Right cardiac atrium (tissue), 5 donors: ENCODE data around the gene SAMD4B. TPM values are rescaled to one million over a fixed set of nuclear protein-coding genes. Genes with fewer than 3 reads are reported as not detected.
A peak's percentile ranks its signal among the peaks of the same experiment; 100 is the strongest.

Experiments used
- ATAC-seq, 2 donors: fragments of 200-7000 bp; cut with Tn5 transposase; one replicate each; pipeline versions ENCODE4 v1.8.0 to v1.9.1; 2020; ENCODE audit warnings: moderate library complexity in 2 of 2, mild to moderate bottlenecking in 1 of 2
- DNase-seq, 3 donors: peaks; one replicate each; pipeline ENCODE4 v3.0.0-alpha.2; 2020
- H3K27ac ChIP-seq: one replicate; pipeline ENCODE4 v1.5.1; 2013; ENCODE audit warnings: mild to moderate bottlenecking, low read length, control low read depth, moderate library complexity
- H3K27me3 ChIP-seq: one replicate; pipeline ENCODE4 v1.6.1; 2013; ENCODE audit not compliant: control insufficient read depth, insufficient read depth
- H3K4me1 ChIP-seq: one replicate; pipeline ENCODE4 v1.6.1; 2013; ENCODE audit warnings: low read length; ENCODE audit not compliant: control insufficient read depth, insufficient read depth
- H3K4me3 ChIP-seq: one replicate; pipeline ENCODE4 v1.5.1; 2013; ENCODE audit warnings: low read length, control low read depth
- H3K9me3 ChIP-seq: one replicate; pipeline ENCODE4 v1.6.1; 2013; ENCODE audit warnings: low read length; ENCODE audit not compliant: control insufficient read depth
- WGBS: extraction: QIAGEN DNeasy Blood & Tissue Kit; methylation state at CpG from one replicate; pipeline ENCODE4 v1.1.7; 2013; 5-methylcytosine and 5-hydroxymethylcytosine counted together
- intact Hi-C, 4 donors: fragments of 100-400 bp; cut with DNase I; formaldehyde crosslinking; loops; one replicate each; pipeline versions ENCODE4 v1.11.0 to v1.14.0; 2022 to 2023
- long read RNA-seq, 4 donors: library from polyadenylated mRNA; unstranded; transcript quantifications; one replicate each; pipeline ENCODE4 v2.0.0, GENCODE V29; 2020 to 2021
- polyA plus RNA-seq: library from polyadenylated mRNA; stranded (reverse); fragments of 200-250 nt; gene quantifications from one replicate; pipeline ENCODE4 v1.2.3, GENCODE V29; 2013
- total RNA-seq, 4 donors: library from RNA; stranded (reverse); fragmentation: NEBNext Ultra II Directional; extraction: Animal tissue kit (Norgen Biotek cat#: 25700); gene quantifications; one replicate each; pipeline ENCODE4 v1.2.1, GENCODE V29; 2021
- donor health status: healthy with polysubstance abuse.
- donor health status: DM: no; HTN: yes; CAD: no.
- donor health status: DM: no; HTN: no; CAD: no.
- donor health status: DM: no; HTN: yes; CAD: no; lungs with severe emphysema.
- donor health status: DM: yes; HTN: yes; CAD: no.

The SAMD4B gene, protein sequence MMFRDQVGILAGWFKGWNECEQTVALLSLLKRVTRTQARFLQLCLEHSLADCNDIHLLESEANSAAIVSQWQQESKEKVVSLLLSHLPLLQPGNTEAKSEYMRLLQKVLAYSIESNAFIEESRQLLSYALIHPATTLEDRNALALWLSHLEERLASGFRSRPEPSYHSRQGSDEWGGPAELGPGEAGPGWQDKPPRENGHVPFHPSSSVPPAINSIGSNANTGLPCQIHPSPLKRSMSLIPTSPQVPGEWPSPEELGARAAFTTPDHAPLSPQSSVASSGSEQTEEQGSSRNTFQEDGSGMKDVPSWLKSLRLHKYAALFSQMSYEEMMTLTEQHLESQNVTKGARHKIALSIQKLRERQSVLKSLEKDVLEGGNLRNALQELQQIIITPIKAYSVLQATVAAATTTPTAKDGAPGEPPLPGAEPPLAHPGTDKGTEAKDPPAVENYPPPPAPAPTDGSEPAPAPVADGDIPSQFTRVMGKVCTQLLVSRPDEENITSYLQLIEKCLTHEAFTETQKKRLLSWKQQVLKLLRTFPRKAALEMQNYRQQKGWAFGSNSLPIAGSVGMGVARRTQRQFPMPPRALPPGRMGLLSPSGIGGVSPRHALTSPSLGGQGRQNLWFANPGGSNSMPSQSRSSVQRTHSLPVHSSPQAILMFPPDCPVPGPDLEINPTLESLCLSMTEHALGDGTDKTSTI
- total RNA-seq, result 10 to 100 TPM; 43.2 to 85.3 (median 55.1) TPM
- 71.5 TPM for polyA plus RNA-seq
- long read RNA-seq, donor 1, transcript SAMD4B-213 (12 exons, 3,664 nt), result major isoform, 8 of 107 reads
- long read RNA-seq, donor 1, partial matches to known transcripts, result 55 of 107 reads
- long read RNA-seq, donor 1, other reads (novel, unspliced or antisense), result 41 of 107 reads
- long read RNA-seq, donor 2, transcript SAMD4B-213 (12 exons, 3,664 nt), result major isoform, 5 of 68 reads
- long read RNA-seq, donor 2, partial matches to known transcripts, result 23 of 68 reads
- long read RNA-seq, donor 2, other reads (novel, unspliced or antisense), result 35 of 68 reads
- long read RNA-seq, donor 3, transcript SAMD4B-213 (12 exons, 3,664 nt), result major isoform, 7 of 109 reads
- long read RNA-seq, donor 3, partial matches to known transcripts, result 94 of 109 reads
- long read RNA-seq, donor 3, other reads (novel, unspliced or antisense), result 8 of 109 reads
- long read RNA-seq, donor 4, partial matches to known transcripts, result 26 of 49 reads
- long read RNA-seq, donor 4, other reads (novel, unspliced or antisense), result 16 of 49 reads

DNA sequence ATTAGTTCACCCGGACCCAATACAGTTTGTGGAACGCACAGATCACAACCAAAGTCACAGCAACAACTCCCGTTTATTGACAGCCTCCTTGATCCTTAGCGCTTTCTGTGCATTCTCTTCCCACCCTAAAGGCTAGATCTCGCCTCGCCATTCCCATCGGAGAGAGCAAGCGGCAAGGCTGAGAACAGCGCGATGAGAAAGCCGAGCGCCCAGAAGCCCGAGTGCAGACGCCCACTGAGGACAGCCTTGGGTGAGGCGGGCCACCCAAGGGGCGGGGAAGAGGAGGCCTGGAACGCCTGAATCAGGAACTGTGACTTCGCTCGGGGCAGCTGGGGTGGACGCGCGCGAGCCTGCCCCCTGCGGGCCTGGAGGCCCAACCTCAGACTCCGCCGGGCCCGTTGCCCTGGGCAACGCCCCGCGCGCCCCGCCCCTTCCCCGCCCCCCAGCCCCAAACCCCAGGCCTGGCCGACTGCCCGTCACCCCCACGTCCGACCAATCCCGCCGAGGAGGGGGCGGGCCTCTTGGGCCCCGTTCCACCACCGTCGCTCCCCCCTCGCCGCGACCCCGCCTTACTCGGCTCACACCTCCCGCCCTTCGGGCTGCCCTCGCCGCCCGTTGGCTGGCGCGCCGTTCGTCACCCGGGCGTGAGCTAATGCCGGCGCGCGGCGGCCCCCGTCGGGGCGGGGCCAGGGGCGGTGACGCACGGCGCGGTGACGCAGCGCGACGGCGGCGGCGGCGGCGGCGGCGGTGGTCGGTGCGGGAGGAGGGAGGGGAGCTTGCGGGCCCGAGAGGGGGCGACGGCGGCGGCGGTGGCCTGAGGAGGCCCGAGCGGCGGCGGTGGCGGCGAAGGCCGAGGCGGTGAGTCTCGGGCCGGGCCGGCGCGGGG, at the start of gene SAMD4B:
Gene SAMD4B (plus strand): TSS at position 703 of the 886 bp plus-strand sequence. CDS start 14,473 bp downstream, outside the sequence.
- WGBS, result under 1% methylated on average over 101 of the region's 105 CpGs

DNA sequence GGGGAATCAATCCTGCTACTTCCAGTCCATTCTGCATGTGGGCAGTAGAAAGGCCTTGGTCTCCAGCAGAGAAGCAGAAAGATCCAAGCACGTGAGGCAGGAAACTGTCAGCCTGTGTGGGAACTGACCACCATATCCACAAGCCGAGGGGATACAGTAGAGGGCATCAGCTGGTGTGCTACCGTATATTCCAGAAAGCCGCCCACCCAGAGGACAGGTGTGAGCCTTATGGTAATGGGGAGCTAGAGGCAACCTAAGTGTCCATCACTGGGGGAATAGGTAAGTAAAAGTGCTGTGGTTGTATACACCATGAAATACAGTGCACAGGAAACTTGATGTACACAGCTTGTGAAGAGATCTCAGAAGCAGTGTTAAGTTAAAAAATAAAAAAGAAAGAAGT, 48.8 kb upstream of the SAMD4B start:
- 52% methylated on average over 4 of the region's 4 CpGs for WGBS
- Histone ChIP-seq H3K27ac (no peak overlapping the region), H3K27me3 (no peaks in the 10 kb centered on the region), H3K4me3 (no peak overlapping the region), H3K9me3 (no peaks in the 10 kb centered on the region), H3K4me1 (no peaks in the 10 kb centered on the region)
- ATAC-seq, result no peak
- intact Hi-C loops, result no loop called here
- DNase-seq, result no peak

More for the DNA sequence above, at the start of gene SAMD4B:
- ATAC-seq (peak; percentile 96 to 97), DNase-seq (peak; percentile 99 to 100 (median 99))
- Histone ChIP-seq H3K4me3 (peak within 1 kb of the TSS; percentile 98), H3K4me1 (peaks cover 11% of the 10 kb centered on the region), H3K27ac (peak within 1 kb of the TSS; percentile 83), H3K27me3 (no peaks in the 10 kb centered on the region), H3K9me3 (no peaks in the 10 kb centered on the region)
- intact Hi-C loops, result no loop called here

DNA sequence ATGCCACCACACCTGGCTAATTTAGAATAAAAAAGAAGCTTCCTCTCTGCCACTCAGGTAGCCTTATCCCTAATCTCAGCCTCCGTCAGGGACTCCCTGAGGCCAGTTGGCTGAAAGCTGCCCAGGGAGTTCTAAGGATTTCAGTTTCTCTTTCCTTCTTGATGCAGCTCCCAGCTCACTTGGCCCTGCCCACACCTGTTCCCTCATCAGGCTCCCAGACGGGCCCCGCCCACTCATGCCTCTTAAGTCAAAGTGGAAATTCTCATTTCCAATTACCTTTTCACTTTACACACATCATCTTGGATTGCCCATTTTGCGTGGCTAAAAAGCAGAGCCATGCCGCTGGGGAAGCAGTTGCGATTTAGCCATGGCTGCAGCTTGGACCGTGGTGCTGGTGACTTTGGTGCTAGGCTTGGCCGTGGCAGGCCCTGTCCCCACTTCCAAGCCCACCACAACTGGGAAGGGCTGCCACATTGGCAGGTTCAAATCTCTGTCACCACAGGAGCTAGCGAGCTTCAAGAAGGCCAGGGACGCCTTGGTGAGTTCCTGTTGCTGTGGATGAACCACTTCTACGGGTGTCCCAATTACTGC, 46.1 kb upstream of the SAMD4B start, which contains the start of gene IFNL1:
Gene IFNL1 (plus strand): TSS at position 353 of the 591 bp plus-strand sequence. CDS start 15 bp downstream, at position 368.
- ATAC-seq (no peak), DNase-seq (no peak)
- no peak within 1 kb of the TSS for H3K27ac ChIP-seq
- no peaks in the 10 kb centered on the region for H3K9me3 ChIP-seq
- 83% methylated on average over 11 of the region's 11 CpGs for WGBS
- intact Hi-C loops, result no loop called here
- no peaks in the 10 kb centered on the region for H3K27me3 ChIP-seq
- H3K4me3 ChIP-seq, result no peak within 1 kb of the TSS
- H3K4me1 ChIP-seq, result no peaks in the 10 kb centered on the region

DNA sequence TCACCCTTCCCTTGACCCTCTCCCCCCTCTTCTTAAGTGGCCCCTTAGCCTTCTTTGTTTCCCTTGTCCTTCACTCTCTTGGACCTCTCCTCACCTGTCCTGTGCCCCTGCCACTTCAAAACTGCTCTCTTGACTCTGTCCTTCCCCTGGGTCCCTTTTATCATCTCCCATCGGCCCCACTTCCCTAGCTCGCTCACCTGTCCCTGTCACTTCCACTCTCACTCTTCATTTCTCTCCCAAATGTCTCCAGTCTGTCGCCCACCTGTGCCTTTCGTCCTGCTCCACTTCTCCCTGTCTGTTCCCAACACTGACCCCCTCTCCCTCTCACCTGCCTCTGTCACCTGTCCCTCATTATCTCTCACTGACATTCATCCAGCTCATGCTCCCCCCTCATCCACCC, 45.3 kb upstream of the SAMD4B start:
- intact Hi-C loops, result no loop called here
- Histone ChIP-seq H3K27ac (no peak overlapping the region), H3K4me3 (no peak overlapping the region), H3K4me1 (no peaks in the 10 kb centered on the region), H3K9me3 (no peaks in the 10 kb centered on the region), H3K27me3 (no peaks in the 10 kb centered on the region)
- 91% methylated on average over 4 of the region's 4 CpGs for WGBS
- no peak for ATAC-seq
- no peak for DNase-seq

DNA sequence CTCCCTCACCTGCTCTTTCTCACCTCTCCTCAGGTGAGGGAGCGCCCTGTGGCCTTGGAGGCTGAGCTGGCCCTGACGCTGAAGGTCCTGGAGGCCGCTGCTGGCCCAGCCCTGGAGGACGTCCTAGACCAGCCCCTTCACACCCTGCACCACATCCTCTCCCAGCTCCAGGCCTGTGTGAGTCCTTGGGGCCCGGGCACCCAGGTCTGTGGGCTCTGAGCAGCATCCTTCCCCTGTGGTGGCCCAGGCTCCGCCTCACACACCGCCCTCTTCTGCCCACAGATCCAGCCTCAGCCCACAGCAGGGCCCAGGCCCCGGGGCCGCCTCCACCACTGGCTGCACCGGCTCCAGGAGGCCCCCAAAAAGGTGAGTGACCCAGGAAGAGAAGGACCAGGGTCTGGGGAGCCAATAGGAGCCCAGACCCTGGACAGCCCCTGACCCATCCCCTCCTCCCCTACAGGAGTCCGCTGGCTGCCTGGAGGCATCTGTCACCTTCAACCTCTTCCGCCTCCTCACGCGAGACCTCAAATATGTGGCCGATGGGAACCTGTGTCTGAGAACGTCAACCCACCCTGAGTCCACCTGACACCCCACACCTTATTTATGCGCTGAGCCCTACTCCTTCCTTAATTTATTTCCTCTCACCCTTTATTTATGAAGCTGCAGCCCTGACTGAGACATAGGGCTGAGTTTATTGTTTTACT, 44.1 kb upstream of the SAMD4B start:
- ATAC-seq, result peak; percentile 44 to 51
- H3K4me3 ChIP-seq, result no peak overlapping the region
- H3K9me3 ChIP-seq, result no peaks in the 10 kb centered on the region
- 62% methylated on average over 17 of the region's 17 CpGs for WGBS
- no peak overlapping the region for H3K27ac ChIP-seq
- peak in 1 of 3 donors; percentile 76 for DNase-seq
- intact Hi-C loops, result no loop called here
- no peaks in the 10 kb centered on the region for H3K4me1 ChIP-seq
- H3K27me3 ChIP-seq, result no peaks in the 10 kb centered on the region

DNA sequence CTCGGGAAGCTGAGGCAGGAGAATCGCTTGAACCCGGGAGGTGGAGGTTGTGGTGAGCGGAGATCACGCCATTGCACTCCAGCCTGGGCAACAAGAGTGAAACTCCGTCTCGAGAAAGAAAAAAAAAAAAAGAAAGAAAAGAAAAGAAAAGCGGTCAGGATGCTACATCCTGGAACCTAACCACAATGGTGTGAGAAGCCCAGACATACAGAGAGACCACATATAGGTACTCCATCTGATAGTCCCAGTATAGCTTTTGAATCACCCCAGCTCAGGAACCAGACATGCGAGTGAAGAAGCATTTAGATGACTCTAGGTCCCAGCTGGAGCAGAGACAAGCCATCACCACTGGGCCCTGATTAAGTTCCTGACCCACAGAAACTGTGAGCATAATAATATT, 42.8 kb upstream of the SAMD4B start:
- no peaks in the 10 kb centered on the region for H3K27me3 ChIP-seq
- no peak overlapping the region for H3K4me3 ChIP-seq
- H3K9me3 ChIP-seq, result no peaks in the 10 kb centered on the region
- H3K4me1 ChIP-seq, result no peaks in the 10 kb centered on the region
- H3K27ac ChIP-seq, result no peak overlapping the region
- DNase-seq (no peak), ATAC-seq (no peak)
- 88% methylated on average over 9 of the region's 9 CpGs for WGBS
- intact Hi-C loops, result no loop called here

DNA sequence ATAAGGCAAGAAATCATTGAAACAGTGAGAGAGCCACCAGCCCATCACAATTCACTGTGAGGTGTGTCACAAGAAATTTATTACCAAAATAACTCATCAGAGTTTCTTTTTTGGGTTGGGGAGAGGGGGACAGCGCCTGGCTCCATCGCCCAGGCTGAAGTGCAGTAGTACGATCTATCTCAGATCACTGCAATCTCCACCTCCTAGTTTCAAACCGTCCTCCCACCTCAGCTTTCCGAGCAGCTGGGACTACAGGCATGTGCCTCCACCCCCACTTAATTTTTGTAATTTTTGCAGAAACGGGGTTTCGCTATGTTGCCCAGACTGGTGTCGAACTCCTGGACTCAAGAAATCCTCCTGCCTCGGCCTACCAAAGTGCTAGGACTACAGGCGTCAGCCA, 42.4 kb upstream of the SAMD4B start:
- H3K9me3 ChIP-seq, result no peaks in the 10 kb centered on the region
- ATAC-seq, result no peak
- no peaks in the 10 kb centered on the region for H3K4me1 ChIP-seq
- no peak overlapping the region for H3K27ac ChIP-seq
- WGBS, result 84% methylated on average over 10 of the region's 10 CpGs
- H3K4me3 ChIP-seq, result no peak overlapping the region
- intact Hi-C loops, result no loop called here
- no peak for DNase-seq
- H3K27me3 ChIP-seq, result no peaks in the 10 kb centered on the region

DNA sequence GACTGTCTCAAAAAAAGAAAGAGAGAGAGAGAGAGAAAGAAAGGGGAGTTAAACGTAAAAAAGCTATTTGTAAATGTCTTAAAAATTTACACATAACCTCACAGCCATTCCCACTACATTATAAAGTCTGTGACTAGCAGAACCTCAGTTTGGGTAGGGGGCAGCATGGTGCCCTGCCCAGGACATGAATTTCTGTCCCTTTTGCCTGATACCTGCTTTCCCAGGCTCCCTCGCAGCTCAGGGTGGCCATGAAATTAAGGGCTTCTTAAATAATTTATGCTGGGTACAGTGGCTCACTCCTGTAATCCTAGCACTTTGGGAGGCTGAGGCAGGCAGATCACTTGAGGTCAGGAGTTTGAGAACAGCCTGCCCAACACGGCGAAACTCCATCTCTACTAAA, 41.2 kb upstream of the SAMD4B start:
- intact Hi-C loops, result no loop called here
- no peak for DNase-seq
- ATAC-seq, result no peak
- WGBS, result 85% methylated on average over 4 of the region's 4 CpGs
- no peak overlapping the region for H3K27ac ChIP-seq
- H3K4me3 ChIP-seq, result no peak overlapping the region
- H3K4me1 ChIP-seq, result no peaks in the 10 kb centered on the region
- H3K9me3 ChIP-seq, result no peaks in the 10 kb centered on the region
- no peaks in the 10 kb centered on the region for H3K27me3 ChIP-seq

DNA sequence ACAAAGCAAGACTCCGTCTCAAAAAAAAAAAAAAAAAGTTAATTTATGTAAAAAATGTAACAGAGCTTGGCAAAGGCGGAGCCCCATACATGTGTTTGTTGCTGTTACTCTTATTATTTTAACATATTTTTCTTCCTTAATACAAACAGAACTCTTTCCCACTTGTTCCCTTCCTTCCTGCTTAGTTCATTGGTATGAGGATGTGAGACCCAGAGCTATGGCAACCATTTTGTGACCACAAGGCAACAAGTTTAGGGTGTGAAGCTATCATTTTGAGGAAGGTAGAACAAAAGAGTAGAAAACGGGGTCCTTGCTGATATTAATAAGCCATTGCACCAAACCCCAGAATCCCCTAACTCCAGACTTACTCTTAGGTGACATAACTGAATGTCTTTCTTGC, 40.7 kb upstream of the SAMD4B start:
- intact Hi-C loops, result no loop called here
- H3K9me3 ChIP-seq, result no peaks in the 10 kb centered on the region
- ATAC-seq, result no peak
- H3K27ac ChIP-seq, result no peak overlapping the region
- WGBS, result 80% methylated on average over 3 of the region's 3 CpGs
- H3K4me1 ChIP-seq, result no peaks in the 10 kb centered on the region
- no peaks in the 10 kb centered on the region for H3K27me3 ChIP-seq
- H3K4me3 ChIP-seq, result no peak overlapping the region
- no peak for DNase-seq
